Posterior cingulate gyrus (tissue), 11 donors: ENCODE results near the gene HAGHL.
"Not testable (repeated sequence)": the region's sequence is repeated elsewhere in the genome, so short reads cannot be mapped to it uniquely, and the experiment has no call there.

Experiments
- DNase-seq, 10 donors: peaks; one replicate each; pipeline versions ENCODE4 v3.0.0 to v3.0.0-alpha.2; 2020 to 2021; ENCODE audit warnings: mixed read lengths in 3 of 10
- intact Hi-C: fragments of 100-400 bp; cut with DNase I; formaldehyde crosslinking; loops from one replicate; pipeline ENCODE4 v1.15.1; 2023

The HAGHL gene

GRCh38 chr16:729768-730665 is 3.1 kb downstream of the HAGHL start:
- intact Hi-C loops, result no loop called here

GRCh38 chr16:730666-731509 is 4.0 kb downstream of the HAGHL start:
- intact Hi-C loops, result no loop called here
- DNase-seq, result peak in 1 of 10 donors; percentile 75

More at GRCh38 chr16:729768-730665, 3.1 kb downstream of the HAGHL start:
- peak in 1 of 10 donors; percentile 85 for DNase-seq

- DNase-seq, result no peak
- intact Hi-C loops, result no loop called here
Measured at GRCh38 chr16:732332-732731, 5.4 kb downstream of the HAGHL start.

GRCh38 chr16:732936-733335 is 6.0 kb downstream of the HAGHL start:
- DNase-seq, result peak in 1 of 10 donors; percentile 76
- intact Hi-C loops, result no loop called here

- intact Hi-C loops, result no loop called here
- peak in 1 of 10 donors; percentile 83 for DNase-seq
Measured at GRCh38 chr16:733382-734207, 6.7 kb downstream of the HAGHL start.

GRCh38 chr16:734208-734980 is 7.5 kb downstream of the HAGHL start:
- DNase-seq, result peak in 1 of 10 donors; percentile 78
- intact Hi-C loops, result no loop called here

- intact Hi-C loops, result no loop called here
- peak in 1 of 10 donors; percentile 71 for DNase-seq
Measured at GRCh38 chr16:734981-735881, 8.3 kb downstream of the HAGHL start.

GRCh38 chr16:735982-736453 is 9.1 kb downstream of the HAGHL start:
- DNase-seq, result no peak

GRCh38 chr16:736936-737481 is 10.1 kb downstream of the HAGHL start:
- DNase-seq, result no peak
- intact Hi-C loops, result no loop called here

More at GRCh38 chr16:735982-736453, 9.1 kb downstream of the HAGHL start:
- intact Hi-C loops, result no loop called here

GRCh38 chr16:739560-740458 is 12.9 kb downstream of the HAGHL start:
- peak in 1 of 10 donors; percentile 69 for DNase-seq
- intact Hi-C loops, result loop anchor here (2.0 kb wide), 3 partner anchors 19 to 47 kb away; partner anchors contain the start of gene ANTKMT

GRCh38 chr16:740459-740763 is 13.5 kb downstream of the HAGHL start:
- peak in 1 of 10 donors; percentile 85 for DNase-seq
- intact Hi-C loops, result loop anchor here (2.0 kb wide), 3 partner anchors 20 to 46 kb away; partner anchors contain the start of gene ANTKMT

GRCh38 chr16:740764-741505 is 14.0 kb downstream of the HAGHL start, which contains the start of gene CIAO3:
CIAO3 (minus strand) TSS chr16:740997; CDS start chr16:740985, 12 bp downstream.
- peak; percentile 77 to 97 (median 85) for DNase-seq
- intact Hi-C loops, result loop anchor here (2.0 kb wide), 3 partner anchors 20 to 46 kb away; partner anchors contain the start of gene ANTKMT

GRCh38 chr16:741986-742629 is 15.2 kb downstream of the HAGHL start:
- intact Hi-C loops, result loop anchor here (2.0 kb wide), 3 partner anchors 21 to 45 kb away; partner anchors contain the start of gene ANTKMT

GRCh38 chr16:742894-743293 is 16.0 kb downstream of the HAGHL start:
- intact Hi-C loops, DNase-seq: not testable (repeated sequence)

More at GRCh38 chr16:741986-742629, 15.2 kb downstream of the HAGHL start:
- DNase-seq, result no peak

GRCh38 chr16:743794-744500 is 17.0 kb downstream of the HAGHL start:
- no peak for DNase-seq
- intact Hi-C loops, result no loop called here
